Fibroblast of lung (primary cell): ENCODE data around the gene PTPRU.

Experiments
- CTCF ChIP-seq, 2 donors: IDR thresholded peaks in 1 of 2; conservative IDR thresholded peaks in 1 of 2; 1 replicate in 1 of 2; 2 replicates in 1 of 2; pipeline ENCODE4 v1.5.1; 2011 to 2012; ENCODE audit warnings: low read length in 2 of 2, control low read depth in 1 of 2, inconsistent platforms in 1 of 2, low read depth in 1 of 2, mild to moderate bottlenecking in 1 of 2
- EZH2 ChIP-seq: IDR thresholded peaks from 2 replicates; pipeline ENCODE4 v1.5.1; 2012; ENCODE audit warnings: low read length, control low read depth, mild to moderate bottlenecking; ENCODE audit errors: missing control alignments

GRCh38 chr1:29258189-29258975 is 22.1 kb downstream of the PTPRU start:
- TF ChIP-seq CTCF (conservative IDR thresholded peaks at IDR 0.05 in 1 of 2, IDR thresholded peaks at IDR 0.05 in 1 of 2; ENCODE audit: low read depth in 1 of 2, low read length in 2 of 2) (no peak), EZH2 (no peak)
